ENCODE measurements around the gene SREK1. TPM values are rescaled to one million over a fixed set of nuclear protein-coding genes. Genes with fewer than 3 reads are reported as not detected.

SREK1 gene, protein sequence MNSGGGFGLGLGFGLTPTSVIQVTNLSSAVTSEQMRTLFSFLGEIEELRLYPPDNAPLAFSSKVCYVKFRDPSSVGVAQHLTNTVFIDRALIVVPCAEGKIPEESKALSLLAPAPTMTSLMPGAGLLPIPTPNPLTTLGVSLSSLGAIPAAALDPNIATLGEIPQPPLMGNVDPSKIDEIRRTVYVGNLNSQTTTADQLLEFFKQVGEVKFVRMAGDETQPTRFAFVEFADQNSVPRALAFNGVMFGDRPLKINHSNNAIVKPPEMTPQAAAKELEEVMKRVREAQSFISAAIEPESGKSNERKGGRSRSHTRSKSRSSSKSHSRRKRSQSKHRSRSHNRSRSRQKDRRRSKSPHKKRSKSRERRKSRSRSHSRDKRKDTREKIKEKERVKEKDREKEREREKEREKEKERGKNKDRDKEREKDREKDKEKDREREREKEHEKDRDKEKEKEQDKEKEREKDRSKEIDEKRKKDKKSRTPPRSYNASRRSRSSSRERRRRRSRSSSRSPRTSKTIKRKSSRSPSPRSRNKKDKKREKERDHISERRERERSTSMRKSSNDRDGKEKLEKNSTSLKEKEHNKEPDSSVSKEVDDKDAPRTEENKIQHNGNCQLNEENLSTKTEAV
- total RNA-seq: 47.2 and 53.8 TPM in 2 replicates

GRCh38 chr5:66144074-66144833 is at the start of gene SREK1:
TSS of gene SREK1 (plus strand) at chr5:66144300. CDS start at chr5:66144377, 77 bp downstream.

Other genes starting within 250 kb of the SREK1 start
- gene ERBIN, start 217.7 kb upstream of the SREK1 start, total RNA-seq: 59.2 and 66.9 TPM in 2 replicates

Data from regular cardiac myocyte (primary cell).